OCI-LY1 (cell line): Measurements from ENCODE around the gene CBFA2T2.

Experiments used
- H2AFZ ChIP-seq: fragments of 200-600 bp; sonication (generic), shearing (Covaris generic); 2 replicates; pipeline ENCODE4 v1.6.0; 2014; ENCODE audit warnings: antibody characterized with exemption, mild to moderate bottlenecking, low read length
- H3F3A ChIP-seq: fragments of 200-600 bp; sonication (generic), shearing (Covaris generic); 2 replicates; pipeline ENCODE4 v1.6.0; 2014; ENCODE audit warnings: mild to moderate bottlenecking, antibody characterized with exemption, low read length, moderate library complexity; ENCODE audit not compliant: insufficient read depth
- H3K27ac ChIP-seq: fragments of 200-600 bp; sonication (generic); 2 replicates; pipeline ENCODE4 v1.5.1; 2014; ENCODE audit warnings: low read length, mixed run types, mild to moderate bottlenecking, low read depth; ENCODE audit not compliant: poor library complexity, severe bottlenecking
- H3K27me3 ChIP-seq: fragments of 200-600 bp; sonication (generic); 2 replicates; pipeline ENCODE4 v1.6.0; 2014; ENCODE audit warnings: antibody characterized with exemption, mild to moderate bottlenecking, low read length, moderate library complexity; ENCODE audit not compliant: insufficient read depth
- H3K36me3 ChIP-seq: fragments of 200-600 bp; sonication (generic); 2 replicates; pipeline ENCODE4 v1.6.1; 2014; ENCODE audit warnings: mild to moderate bottlenecking, antibody characterized with exemption, low read length, moderate library complexity, mixed read lengths; ENCODE audit not compliant: insufficient read depth
- H3K4me1 ChIP-seq: fragments of 200-600 bp; sonication (generic); 2 replicates; pipeline ENCODE4 v1.5.1; 2014; ENCODE audit warnings: mild to moderate bottlenecking, low read length, moderate library complexity; ENCODE audit not compliant: insufficient read depth, severe bottlenecking
- H3K4me2 ChIP-seq: fragments of 200-600 bp; sonication (generic), shearing (Covaris generic); 2 replicates; pipeline ENCODE4 v1.6.1; 2014; ENCODE audit warnings: low read length
- H3K4me3 ChIP-seq: fragments of 200-600 bp; sonication (generic); 2 replicates; pipeline ENCODE4 v1.5.1; 2014; ENCODE audit warnings: low read length, low read depth, mild to moderate bottlenecking, mixed read lengths; ENCODE audit not compliant: poor library complexity, severe bottlenecking
- H3K79me2 ChIP-seq: fragments of 200-600 bp; shearing (Covaris generic); 2 replicates; pipeline ENCODE4 v1.6.1; 2016; ENCODE audit warnings: mixed run types, low read length, mixed read lengths; ENCODE audit not compliant: insufficient read depth
- H3K9ac ChIP-seq: fragments of 200-600 bp; sonication (generic), shearing (Covaris generic); 2 replicates; pipeline ENCODE4 v1.6.1; 2014; ENCODE audit warnings: mild to moderate bottlenecking, low read length, mixed read lengths
- H3K9me2 ChIP-seq: fragments of 200-600 bp; sonication (generic), shearing (Covaris generic); 2 replicates; pipeline ENCODE4 v1.6.1; 2014; ENCODE audit warnings: low read depth, mild to moderate bottlenecking, low read length, mixed read lengths
- H3K9me3 ChIP-seq: fragments of 200-600 bp; shearing (Covaris generic); 2 replicates; pipeline ENCODE4 v1.6.1; 2014; ENCODE audit warnings: low read length, mixed read lengths
- H4K20me1 ChIP-seq: fragments of 200-600 bp; sonication (generic), shearing (Covaris generic); 2 replicates; pipeline ENCODE4 v1.6.0; 2016; ENCODE audit warnings: mild to moderate bottlenecking, low read length; ENCODE audit not compliant: insufficient read depth
- CTCF ChIP-seq: fragments of 200-600 bp; sonication (generic), shearing (Covaris generic); IDR thresholded peaks from 2 replicates; pipeline ENCODE4 v1.5.1; 2017; ENCODE audit warnings: mild to moderate bottlenecking, antibody characterized with exemption, low read length, moderate library complexity, mixed read lengths
- EZH2 ChIP-seq: fragments of 200-600 bp; sonication (generic), shearing (Covaris generic); IDR thresholded peaks from 2 replicates; pipeline ENCODE4 v1.8.0; 2017; ENCODE audit warnings: borderline replicate concordance, mixed run types, mild to moderate bottlenecking, antibody characterized with exemption, low read length, moderate library complexity, mixed read lengths

CBFA2T2 gene

GRCh38 chr20:33466303-33466646 lies 23.6 kb upstream of the CBFA2T2 start:
- Histone ChIP-seq H3K79me2 (no peaks in the 10 kb centered on the region), H3F3A (no peaks in the 10 kb centered on the region), H3K36me3 (no peaks in the 10 kb centered on the region), H3K4me3 (no peak overlapping the region), H3K9me2 (no peaks in the 10 kb centered on the region), H3K9ac (no peak overlapping the region), H3K9me3 (no peaks in the 10 kb centered on the region), H3K27me3 (no peaks in the 10 kb centered on the region), H3K4me2 (no peak overlapping the region), H3K4me1 (peaks cover 10% of the 10 kb centered on the region), H3K27ac (no peak overlapping the region), H2AFZ (no peak overlapping the region), H4K20me1 (no peaks in the 10 kb centered on the region)
- TF ChIP-seq EZH2 (no peak), CTCF (no peak)

DNA sequence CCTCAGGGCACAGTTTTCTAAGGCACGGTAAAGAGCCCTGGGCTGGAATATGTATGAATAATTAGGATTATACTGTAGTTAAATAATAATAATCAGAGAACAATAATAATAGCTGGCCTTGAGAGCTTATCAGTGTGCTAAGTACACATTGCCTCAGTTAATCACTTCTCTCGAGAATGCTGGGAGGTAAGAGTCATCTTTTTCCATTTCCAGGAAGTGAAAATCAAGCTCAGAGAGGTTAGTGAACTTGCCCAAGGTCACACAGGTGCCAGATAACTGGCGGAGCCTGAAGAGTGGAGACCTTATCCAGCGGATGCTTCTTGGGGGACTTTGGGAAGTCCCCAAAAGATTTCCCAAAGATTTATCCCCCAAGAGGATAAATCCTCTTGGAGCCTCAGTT lies 19.4 kb upstream of the CBFA2T2 start:
- H4K20me1 ChIP-seq, result no peaks in the 10 kb centered on the region

DNA sequence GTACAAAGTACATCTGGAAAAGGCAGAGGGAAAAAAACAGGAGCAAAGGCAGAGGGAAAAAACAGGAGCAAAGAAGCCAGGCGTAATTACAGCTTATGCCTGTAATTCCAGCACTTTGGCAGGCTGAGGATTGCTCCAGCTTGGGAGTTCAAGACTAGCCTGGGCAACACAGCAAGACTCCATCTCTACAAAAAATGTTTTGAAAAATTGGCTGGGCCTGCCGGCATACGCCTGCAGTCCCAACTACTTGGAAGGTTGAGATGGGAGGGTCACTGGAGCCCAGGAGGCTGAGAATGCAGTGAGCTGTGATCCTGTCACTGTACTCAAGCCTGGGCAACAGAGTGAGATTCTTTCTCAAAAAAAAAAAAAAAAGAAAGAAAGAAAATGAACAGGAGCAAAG lies 19.0 kb upstream of the CBFA2T2 start:
- Histone ChIP-seq H3K9ac (no peak overlapping the region), H4K20me1 (no peaks in the 10 kb centered on the region), H3K9me2 (no peaks in the 10 kb centered on the region), H2AFZ (no peak overlapping the region), H3K27ac (no peak overlapping the region), H3K27me3 (no peaks in the 10 kb centered on the region), H3K4me3 (no peak overlapping the region), H3K36me3 (no peaks in the 10 kb centered on the region), H3K9me3 (no peaks in the 10 kb centered on the region), H3K79me2 (no peaks in the 10 kb centered on the region), H3K4me2 (no peak overlapping the region), H3F3A (no peaks in the 10 kb centered on the region), H3K4me1 (peaks cover 16% of the 10 kb centered on the region)
- TF ChIP-seq EZH2 (no peak), CTCF (no peak)

More for the DNA sequence above, 19.4 kb upstream of the CBFA2T2 start:
- no peak overlapping the region for H3K9ac ChIP-seq
- H3K4me3 ChIP-seq, result no peak overlapping the region
- peaks cover 15% of the 10 kb centered on the region for H3K4me1 ChIP-seq
- H3K27ac ChIP-seq, result no peak overlapping the region
- no peak for TF ChIP-seq CTCF
- no peak for TF ChIP-seq EZH2
- no peaks in the 10 kb centered on the region for H3K36me3 ChIP-seq
- H3K4me2 ChIP-seq, result no peak overlapping the region
- no peaks in the 10 kb centered on the region for H3K9me3 ChIP-seq
- H3K9me2 ChIP-seq, result no peaks in the 10 kb centered on the region
- no peaks in the 10 kb centered on the region for H3K79me2 ChIP-seq
- no peak overlapping the region for H2AFZ ChIP-seq
- H3F3A ChIP-seq, result no peaks in the 10 kb centered on the region
- no peaks in the 10 kb centered on the region for H3K27me3 ChIP-seq
